Right cardiac atrium (tissue), 5 donors: ENCODE results near the gene RELL2. TPM values are rescaled to one million over a fixed set of nuclear protein-coding genes. Genes with fewer than 3 reads are reported as not detected.

Experiments
- ATAC-seq, 2 donors: fragments of 200-7000 bp; cut with Tn5 transposase; one replicate each; pipeline versions ENCODE4 v1.8.0 to v1.9.1; 2020; ENCODE audit warnings: moderate library complexity in 2 of 2, mild to moderate bottlenecking in 1 of 2
- DNase-seq, 3 donors: peaks; one replicate each; pipeline ENCODE4 v3.0.0-alpha.2; 2020
- H3K27ac ChIP-seq: one replicate; pipeline ENCODE4 v1.5.1; 2013; ENCODE audit warnings: mild to moderate bottlenecking, low read length, control low read depth, moderate library complexity
- H3K27me3 ChIP-seq: one replicate; pipeline ENCODE4 v1.6.1; 2013; ENCODE audit not compliant: control insufficient read depth, insufficient read depth
- H3K4me1 ChIP-seq: one replicate; pipeline ENCODE4 v1.6.1; 2013; ENCODE audit warnings: low read length; ENCODE audit not compliant: control insufficient read depth, insufficient read depth
- H3K4me3 ChIP-seq: one replicate; pipeline ENCODE4 v1.5.1; 2013; ENCODE audit warnings: low read length, control low read depth
- H3K9me3 ChIP-seq: one replicate; pipeline ENCODE4 v1.6.1; 2013; ENCODE audit warnings: low read length; ENCODE audit not compliant: control insufficient read depth
- WGBS: extraction: QIAGEN DNeasy Blood & Tissue Kit; methylation state at CpG from one replicate; pipeline ENCODE4 v1.1.7; 2013; 5-methylcytosine and 5-hydroxymethylcytosine counted together
- intact Hi-C, 4 donors: fragments of 100-400 bp; cut with DNase I; formaldehyde crosslinking; loops; one replicate each; pipeline versions ENCODE4 v1.11.0 to v1.14.0; 2022 to 2023
- polyA plus RNA-seq: library from polyadenylated mRNA; stranded (reverse); fragments of 200-250 nt; gene quantifications from one replicate; pipeline ENCODE4 v1.2.3, GENCODE V29; 2013
- total RNA-seq, 4 donors: library from RNA; stranded (reverse); fragmentation: NEBNext Ultra II Directional; extraction: Animal tissue kit (Norgen Biotek cat#: 25700); gene quantifications; one replicate each; pipeline ENCODE4 v1.2.1, GENCODE V29; 2021
- donor health status: healthy with polysubstance abuse.
- donor health status: DM: no; HTN: yes; CAD: no.
- donor health status: DM: no; HTN: no; CAD: no.
- donor health status: DM: no; HTN: yes; CAD: no; lungs with severe emphysema.
- donor health status: DM: yes; HTN: yes; CAD: no.

RELL2 gene
- total and polyA plus RNA-seq, 5 donors, result 1.2 to 2.0 (median 1.4) TPM

- ATAC-seq, result no peak
- intact Hi-C loops, result no loop called here
- H3K4me1 ChIP-seq, result no peaks in the 10 kb centered on the region
- H3K9me3 ChIP-seq, result no peaks in the 10 kb centered on the region
- no peak for DNase-seq
- no peaks in the 10 kb centered on the region for H3K27me3 ChIP-seq
- H3K4me3 ChIP-seq, result no peak overlapping the region
- no peak overlapping the region for H3K27ac ChIP-seq
Measured at GRCh38 chr5:141623186-141623585, 13.6 kb upstream of the RELL2 start.

- no peaks in the 10 kb centered on the region for H3K9me3 ChIP-seq
- H3K27ac ChIP-seq, result no peak overlapping the region
- no peak overlapping the region for H3K4me3 ChIP-seq
- DNase-seq, result no peak
- no peaks in the 10 kb centered on the region for H3K4me1 ChIP-seq
- WGBS, result 78% methylated on average over 5 of the region's 5 CpGs
- no peak for ATAC-seq
- intact Hi-C loops, result no loop called here
- no peaks in the 10 kb centered on the region for H3K27me3 ChIP-seq
Measured at GRCh38 chr5:141623611-141624010, 13.2 kb upstream of the RELL2 start.

GRCh38 chr5:141628175-141628788, 8.5 kb upstream of the RELL2 start:
- WGBS, result 95% methylated on average over 6 of the region's 6 CpGs
- Histone ChIP-seq H3K4me1 (no peaks in the 10 kb centered on the region), H3K27ac (no peak overlapping the region), H3K27me3 (no peaks in the 10 kb centered on the region), H3K4me3 (no peak overlapping the region), H3K9me3 (no peaks in the 10 kb centered on the region)
- DNase-seq, result no peak
- no peak for ATAC-seq
- intact Hi-C loops, result loop anchor here in 1 of 4 donors (5.0 kb wide), 1 partner anchor 41 kb away; no protein-coding TSS in a partner anchor

- no peaks in the 10 kb centered on the region for H3K9me3 ChIP-seq
- H3K4me3 ChIP-seq, result no peak overlapping the region
- H3K4me1 ChIP-seq, result peaks cover 2% of the 10 kb centered on the region
- ATAC-seq (no peak), DNase-seq (no peak)
- 98% methylated on average over 5 of the region's 5 CpGs for WGBS
- H3K27ac ChIP-seq, result no peak overlapping the region
- no peaks in the 10 kb centered on the region for H3K27me3 ChIP-seq
- intact Hi-C loops, result no loop called here
Measured at GRCh38 chr5:141630570-141631140, 6.1 kb upstream of the RELL2 start.

GRCh38 chr5:141632650-141633049, 4.1 kb upstream of the RELL2 start:
- peaks cover 5% of the 10 kb centered on the region for H3K4me1 ChIP-seq
- intact Hi-C loops, result no loop called here
- H3K9me3 ChIP-seq, result no peaks in the 10 kb centered on the region
- no peak overlapping the region for H3K4me3 ChIP-seq
- no peaks in the 10 kb centered on the region for H3K27me3 ChIP-seq
- ATAC-seq (no peak), DNase-seq (no peak)
- H3K27ac ChIP-seq, result no peak overlapping the region
- 90% methylated on average over 2 of the region's 2 CpGs for WGBS

GRCh38 chr5:141633871-141634561, 2.8 kb upstream of the RELL2 start:
- H3K4me3 ChIP-seq, result no peak overlapping the region
- 76% methylated on average over 5 of the region's 5 CpGs for WGBS
- DNase-seq (no peak), ATAC-seq (no peak)
- H3K9me3 ChIP-seq, result no peaks in the 10 kb centered on the region
- peaks cover 5% of the 10 kb centered on the region for H3K4me1 ChIP-seq
- H3K27me3 ChIP-seq, result no peaks in the 10 kb centered on the region
- no peak overlapping the region for H3K27ac ChIP-seq
- intact Hi-C loops, result no loop called here

- no peak for ATAC-seq
- Histone ChIP-seq H3K4me1 (peaks cover 5% of the 10 kb centered on the region), H3K27ac (no peak overlapping the region), H3K4me3 (no peak overlapping the region), H3K27me3 (no peaks in the 10 kb centered on the region), H3K9me3 (no peaks in the 10 kb centered on the region)
- intact Hi-C loops, result no loop called here
- 89% methylated on average over 6 of the region's 6 CpGs for WGBS
- no peak for DNase-seq
Measured at GRCh38 chr5:141634720-141635119, 2.1 kb upstream of the RELL2 start.

GRCh38 chr5:141635646-141636045, 1.2 kb upstream of the RELL2 start:
- Histone ChIP-seq H3K9me3 (no peaks in the 10 kb centered on the region), H3K4me3 (peak overlapping the region; percentile 90), H3K4me1 (peaks cover 5% of the 10 kb centered on the region), H3K27ac (no peak overlapping the region), H3K27me3 (no peaks in the 10 kb centered on the region)
- 67% methylated on average over 7 of the region's 7 CpGs for WGBS
- ATAC-seq (no peak), DNase-seq (no peak)
- intact Hi-C loops, result no loop called here

- Histone ChIP-seq H3K27ac (no peak overlapping the region), H3K4me3 (peak overlapping the region; percentile 90), H3K9me3 (no peaks in the 10 kb centered on the region), H3K4me1 (peaks cover 5% of the 10 kb centered on the region), H3K27me3 (no peaks in the 10 kb centered on the region)
- intact Hi-C loops, result no loop called here
- ATAC-seq, result no peak
- 7% methylated on average over 4 of the region's 4 CpGs for WGBS
- DNase-seq, result no peak
Measured at GRCh38 chr5:141636106-141636412, 738 bp upstream of the RELL2 start.

GRCh38 chr5:141637123-141637766, 448 bp downstream of the RELL2 start:
- peak overlapping the region; percentile 90 for H3K4me3 ChIP-seq
- no peak overlapping the region for H3K27ac ChIP-seq
- peak in 2 of 3 donors; percentile 73 to 81 for DNase-seq
- intact Hi-C loops, result no loop called here
- peak; percentile 37 to 38 for ATAC-seq
- WGBS, result under 1% methylated on average over 63 of the region's 63 CpGs
- H3K9me3 ChIP-seq, result no peaks in the 10 kb centered on the region
- H3K27me3 ChIP-seq, result no peaks in the 10 kb centered on the region
- peaks cover 5% of the 10 kb centered on the region for H3K4me1 ChIP-seq

- H3K4me1 ChIP-seq, result peaks cover 5% of the 10 kb centered on the region
- no peak overlapping the region for H3K27ac ChIP-seq
- intact Hi-C loops, result no loop called here
- WGBS, result 4% methylated on average over 40 of the region's 40 CpGs
- ATAC-seq, result peak; percentile 53 to 59
- no peaks in the 10 kb centered on the region for H3K9me3 ChIP-seq
- no peaks in the 10 kb centered on the region for H3K27me3 ChIP-seq
- DNase-seq, result peak; percentile 61 to 84 (median 82)
- peak overlapping the region; percentile 90 for H3K4me3 ChIP-seq
Measured at GRCh38 chr5:141637767-141638419, 1.1 kb downstream of the RELL2 start.
